Large intestine (tissue), 12 donors: ENCODE measurements around the gene RLN2. TPM values are rescaled to one million over a fixed set of nuclear protein-coding genes. Genes with fewer than 3 reads are reported as not detected.
A peak's percentile ranks its signal among the peaks of the same experiment; 100 is the strongest.
"Not testable (repeated sequence)": the region's sequence is repeated elsewhere in the genome, so short reads cannot be mapped to it uniquely, and the experiment has no call there.

Experiments used
- DNase-seq, 2 donors: peaks; one replicate each; pipeline versions ENCODE4 v3.0.0 to v3.0.0-alpha.2; 2013
- H3K27ac ChIP-seq: one replicate; pipeline ENCODE4 v1.5.1; 2013; ENCODE audit warnings: low read length
- H3K27me3 ChIP-seq: 2 replicates; pipeline ENCODE4 v1.6.1; 2013; ENCODE audit warnings: low read length; ENCODE audit not compliant: control insufficient read depth, insufficient read depth
- H3K36me3 ChIP-seq: 2 replicates; pipeline ENCODE4 v1.6.1; 2013; ENCODE audit warnings: low read length; ENCODE audit not compliant: control insufficient read depth, insufficient read depth
- H3K4me1 ChIP-seq: one replicate; pipeline ENCODE4 v1.6.1; 2013; ENCODE audit warnings: low read length; ENCODE audit not compliant: control insufficient read depth, insufficient read depth
- H3K4me3 ChIP-seq: one replicate; pipeline ENCODE4 v1.5.1; 2013; ENCODE audit warnings: low read length
- H3K9me3 ChIP-seq: one replicate; pipeline ENCODE4 v1.6.1; 2013; ENCODE audit warnings: mild to moderate bottlenecking, low read depth, low read length, moderate library complexity; ENCODE audit not compliant: control insufficient read depth
- WGBS: methylation state at CpG from one replicate; pipeline ENCODE4 v1.1.5; 2013; ENCODE audit warnings: low lambda C conversion rate; ENCODE audit not compliant: insufficient coverage; 5-methylcytosine and 5-hydroxymethylcytosine counted together
- long read RNA-seq, 11 donors: transcript quantifications; one replicate each; lab custom pipeline, GENCODE V29; 2026
- polyA plus RNA-seq: library from polyadenylated mRNA; unstranded; fragments of 120-200 nt; gene quantifications from one replicate; pipeline ENCODE4 v1.2.1, GENCODE V29; 2013

Gene RLN2
- 0.22 TPM for polyA plus RNA-seq
- long read RNA-seq, donor 1 = 0 reads
- long read RNA-seq, donor 2 = 0 reads
- long read RNA-seq, donor 3 = 0 reads
- long read RNA-seq, donor 4 = 0 reads
- long read RNA-seq, donor 5 = 0 reads
- long read RNA-seq, donor 6 = 0 reads
- long read RNA-seq, donor 7 = 0 reads
- long read RNA-seq, donor 8 = 0 reads
- long read RNA-seq, donor 9 = 0 reads
- long read RNA-seq, donor 10 = 0 reads
- long read RNA-seq, donor 11 = 0 reads

- DNase-seq = peak in 1 of 2 donors; percentile 17
- no CpG with 5 or more reads among the region's 50 CpGs for WGBS
- not testable (repeated sequence) for H3K27ac ChIP-seq, H3K4me3 ChIP-seq, H3K9me3 ChIP-seq, H3K36me3 ChIP-seq, H3K27me3 ChIP-seq, H3K4me1 ChIP-seq
These were observed at the start of gene RLN2 for GRCh38 chr9:5303840-5304795. Gene RLN2 (minus strand): TSS chr9:5304716. CDS start chr9:5304580, 136 bp downstream.

GRCh38 chr9:5354184-5354583 lies 49.7 kb upstream of the RLN2 start:
- H3K9me3 ChIP-seq = peaks cover 7% of the 10 kb centered on the region
- H3K36me3 ChIP-seq = peaks cover 2% of the 10 kb centered on the region
- no peaks in the 10 kb centered on the region for H3K27me3 ChIP-seq
- WGBS = 100% methylated on average over 1 of the region's 2 CpGs
- DNase-seq = no peak
- no peak overlapping the region for H3K4me3 ChIP-seq
- H3K27ac ChIP-seq = no peak overlapping the region
- H3K4me1 ChIP-seq = no peaks in the 10 kb centered on the region

GRCh38 chr9:5352637-5353248 lies 48.2 kb upstream of the RLN2 start:
- WGBS = 86% methylated on average over 1 of the region's 1 CpG

GRCh38 chr9:5338992-5339981 lies 34.8 kb upstream of the RLN2 start, which contains the start of gene RLN1:
Gene RLN1 (minus strand): TSS chr9:5339876. CDS start chr9:5339746, 130 bp downstream.
- not testable (repeated sequence) for H3K36me3 ChIP-seq, H3K4me3 ChIP-seq, H3K4me1 ChIP-seq, H3K27ac ChIP-seq, H3K27me3 ChIP-seq, H3K9me3 ChIP-seq
- no CpG with 5 or more reads among the region's 50 CpGs for WGBS
- peak in 1 of 2 donors; percentile 31 for DNase-seq

More at GRCh38 chr9:5352637-5353248, 48.2 kb upstream of the RLN2 start:
- H3K4me3 ChIP-seq = no peak overlapping the region
- no peak for DNase-seq
- H3K27ac ChIP-seq = no peak overlapping the region
- H3K9me3 ChIP-seq = peaks cover 7% of the 10 kb centered on the region
- no peaks in the 10 kb centered on the region for H3K27me3 ChIP-seq
- H3K4me1 ChIP-seq = no peaks in the 10 kb centered on the region
- H3K36me3 ChIP-seq = peaks cover 2% of the 10 kb centered on the region

- no peaks in the 10 kb centered on the region for H3K9me3 ChIP-seq
- H3K27me3 ChIP-seq = no peaks in the 10 kb centered on the region
- WGBS = 83% methylated on average over 1 of the region's 4 CpGs
These were observed 32.2 kb upstream of the RLN2 start for GRCh38 chr9:5336688-5337087.

GRCh38 chr9:5331276-5331675 lies 26.8 kb upstream of the RLN2 start:
- H3K27ac ChIP-seq, H3K27me3 ChIP-seq, H3K9me3 ChIP-seq, DNase-seq, H3K36me3 ChIP-seq, H3K4me3 ChIP-seq, H3K4me1 ChIP-seq: not testable (repeated sequence)
- no CpG with 5 or more reads among the region's 3 CpGs for WGBS

More at GRCh38 chr9:5336688-5337087, 32.2 kb upstream of the RLN2 start:
- no peak overlapping the region for H3K27ac ChIP-seq
- no peak overlapping the region for H3K4me3 ChIP-seq
- DNase-seq = no peak
- H3K36me3 ChIP-seq = no peaks in the 10 kb centered on the region
- no peaks in the 10 kb centered on the region for H3K4me1 ChIP-seq

GRCh38 chr9:5326893-5327548 lies 22.5 kb upstream of the RLN2 start:
- Histone ChIP-seq H3K4me3 (no peak overlapping the region), H3K9me3 (no peaks in the 10 kb centered on the region), H3K27me3 (no peaks in the 10 kb centered on the region), H3K36me3 (no peaks in the 10 kb centered on the region), H3K4me1 (no peaks in the 10 kb centered on the region), H3K27ac (no peak overlapping the region)
- WGBS = no CpG with 5 or more reads among the region's 10 CpGs
- peak; percentile 8 to 9 for DNase-seq

GRCh38 chr9:5326187-5326586 lies 21.7 kb upstream of the RLN2 start:
- no peak for DNase-seq
- no peaks in the 10 kb centered on the region for H3K27me3 ChIP-seq
- H3K4me3 ChIP-seq = no peak overlapping the region
- no peaks in the 10 kb centered on the region for H3K9me3 ChIP-seq
- no peaks in the 10 kb centered on the region for H3K4me1 ChIP-seq
- no peaks in the 10 kb centered on the region for H3K36me3 ChIP-seq
- H3K27ac ChIP-seq = no peak overlapping the region

GRCh38 chr9:5321601-5322000 lies 17.1 kb upstream of the RLN2 start:
- H3K27ac ChIP-seq, H3K4me3 ChIP-seq, H3K4me1 ChIP-seq, DNase-seq, H3K27me3 ChIP-seq, H3K36me3 ChIP-seq, H3K9me3 ChIP-seq: not testable (repeated sequence)
- WGBS = no CpG with 5 or more reads among the region's 1 CpG
